ENCODE results near the gene TNK2.

DNA sequence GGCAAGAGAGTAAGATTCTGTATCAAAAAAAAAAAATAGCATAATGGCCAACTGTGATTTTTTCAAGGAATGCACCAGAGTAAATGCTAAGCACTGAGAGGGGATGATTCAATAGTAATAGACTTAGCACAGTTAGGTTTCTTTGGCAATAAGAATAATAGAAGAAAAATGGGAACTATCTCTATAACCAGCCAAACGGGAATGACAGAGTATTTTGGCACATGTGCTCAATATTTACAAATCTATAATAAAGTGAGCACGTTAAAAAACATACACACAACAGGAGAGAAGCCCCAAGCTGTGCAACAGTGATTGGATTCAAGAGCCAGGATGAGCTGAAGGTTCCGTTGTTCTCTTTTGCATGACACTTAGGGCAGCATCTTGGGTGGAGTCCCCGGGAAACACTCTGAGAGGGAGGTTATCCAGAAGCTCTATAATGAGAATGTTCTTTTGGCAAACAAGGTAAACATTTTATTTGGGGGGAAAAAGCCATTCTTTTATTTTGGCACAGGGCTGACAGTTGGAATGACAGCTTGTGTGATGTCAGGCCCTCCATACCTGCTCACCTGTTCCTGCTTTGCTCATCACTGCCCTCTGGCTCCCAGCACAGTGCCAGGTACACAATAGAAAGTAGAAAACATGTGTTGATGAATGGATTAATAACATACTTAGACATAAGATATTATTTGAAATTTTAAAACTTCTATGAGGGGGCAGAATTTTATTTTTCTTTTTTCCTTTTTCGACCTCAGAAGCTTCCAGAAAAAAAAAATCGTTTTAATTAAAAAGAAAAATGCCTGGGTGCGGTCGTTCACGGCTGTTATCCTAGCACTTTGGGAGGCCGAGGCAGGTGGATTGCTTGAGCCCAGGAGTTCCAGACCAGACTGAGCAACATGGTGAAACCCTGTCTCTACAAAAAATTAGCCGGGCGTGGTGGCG lies 52.6 kb downstream of the TNK2 start:
- no peak for TF ChIP-seq POLR2A (IDR thresholded peaks at IDR 0.05)
- TF ChIP-seq, protein P1, sequence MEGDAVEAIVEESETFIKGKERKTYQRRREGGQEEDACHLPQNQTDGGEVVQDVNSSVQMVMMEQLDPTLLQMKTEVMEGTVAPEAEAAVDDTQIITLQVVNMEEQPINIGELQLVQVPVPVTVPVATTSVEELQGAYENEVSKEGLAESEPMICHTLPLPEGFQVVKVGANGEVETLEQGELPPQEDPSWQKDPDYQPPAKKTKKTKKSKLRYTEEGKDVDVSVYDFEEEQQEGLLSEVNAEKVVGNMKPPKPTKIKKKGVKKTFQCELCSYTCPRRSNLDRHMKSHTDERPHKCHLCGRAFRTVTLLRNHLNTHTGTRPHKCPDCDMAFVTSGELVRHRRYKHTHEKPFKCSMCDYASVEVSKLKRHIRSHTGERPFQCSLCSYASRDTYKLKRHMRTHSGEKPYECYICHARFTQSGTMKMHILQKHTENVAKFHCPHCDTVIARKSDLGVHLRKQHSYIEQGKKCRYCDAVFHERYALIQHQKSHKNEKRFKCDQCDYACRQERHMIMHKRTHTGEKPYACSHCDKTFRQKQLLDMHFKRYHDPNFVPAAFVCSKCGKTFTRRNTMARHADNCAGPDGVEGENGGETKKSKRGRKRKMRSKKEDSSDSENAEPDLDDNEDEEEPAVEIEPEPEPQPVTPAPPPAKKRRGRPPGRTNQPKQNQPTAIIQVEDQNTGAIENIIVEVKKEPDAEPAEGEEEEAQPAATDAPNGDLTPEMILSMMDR (IDR thresholded peaks at IDR 0.05), result peak; percentile 8 to 49 (median 42)
